Endothelial cell of umbilical vein (primary cell): ENCODE results near the gene TMEM183A. TPM values are rescaled to one million over a fixed set of nuclear protein-coding genes. Genes with fewer than 3 reads are reported as not detected.

ENCODE experiments used
- BruUV-seq: library from RNA; stranded (reverse); fragments of 400-500 nt; replicated peaks from 2 replicates; lab custom pipeline; 2021; lab: Mats Ljungman, UMichigan
- CTCF ChIA-PET: fragments of 300-600, 350-600 bp; sonication (Branson Sonifier 250); formaldehyde crosslinking; loops from one replicate; lab custom pipeline; 2021; ENCODE audit warnings: antibody characterized with exemption, inconsistent platforms; lab: Charles Lee
- POLR2A ChIA-PET: fragments of 300-600, 350-600 bp; sonication (Branson Sonifier 250); formaldehyde crosslinking; loops from one replicate; lab custom pipeline; 2021; ENCODE audit warnings: antibody characterized with exemption, inconsistent platforms; lab: Charles Lee
- DNase-seq: peaks from one replicate; pipeline ENCODE4 v3.0.0-alpha.2; 2011; ENCODE audit warnings: low read depth, low spot score
- FAIRE-seq: peaks from 2 replicates; lab custom pipeline; 2011; peaks lifted over from hg19 to GRCh38; lab: Jason Lieb, UNC
- H2AFZ ChIP-seq: 2 replicates; pipeline ENCODE4 v1.6.0; 2012; ENCODE audit warnings: low read depth, low read length, control low read depth, inconsistent platforms
- H3K27ac ChIP-seq: 2 replicates; pipeline ENCODE4 v1.5.1; 2011; ENCODE audit warnings: low read depth, mild to moderate bottlenecking, control low read depth, low read length, moderate library complexity; ENCODE audit not compliant: insufficient read depth
- H3K27me3 ChIP-seq, 2 experiments: 2 replicates each; pipeline versions ENCODE4 v1.6.0 to v1.6.1; 2011; ENCODE audit warnings: low read length in 2 of 2, mixed read lengths in 1 of 2; ENCODE audit not compliant: control insufficient read depth in 2 of 2, insufficient read depth in 2 of 2
- H3K36me3 ChIP-seq, 2 experiments: 2 replicates in 1 of 2; 3 replicates in 1 of 2; pipeline ENCODE4 v1.5.1; 2011; ENCODE audit warnings: low read length in 2 of 2, mild to moderate bottlenecking in 1 of 2, moderate library complexity in 1 of 2; ENCODE audit not compliant: control insufficient read depth in 2 of 2, insufficient read depth in 2 of 2; ENCODE audit errors: extremely low read depth in 1 of 2
- H3K4me1 ChIP-seq: 3 replicates; pipeline ENCODE4 v1.5.1; 2011; ENCODE audit warnings: mild to moderate bottlenecking, low read length; ENCODE audit not compliant: control insufficient read depth, insufficient read depth; ENCODE audit errors: extremely low read depth
- H3K4me2 ChIP-seq: 2 replicates; pipeline ENCODE4 v1.6.1; 2011; ENCODE audit warnings: low read length, control low read depth, mixed read lengths; ENCODE audit not compliant: insufficient read depth
- H3K4me3 ChIP-seq, 3 experiments: fragments of 200-600 bp in 1 of 3; sonication (generic), shearing (Covaris generic) in 1 of 3; replicated peaks in 1 of 3; 2 replicates each; pipeline ENCODE4 v1.5.1; 2011 to 2016; ENCODE audit warnings: control low read depth in 3 of 3, low read length in 3 of 3, mild to moderate bottlenecking in 2 of 3, inconsistent platforms in 1 of 3, low read depth in 1 of 3, moderate library complexity in 1 of 3; ENCODE audit not compliant: insufficient read depth in 1 of 3
- H3K79me2 ChIP-seq: 2 replicates; pipeline ENCODE4 v1.6.0; 2012; ENCODE audit warnings: low read length, inconsistent platforms; ENCODE audit not compliant: control insufficient read depth, insufficient read depth
- H3K9ac ChIP-seq: replicated peaks from 2 replicates; pipeline ENCODE3; 2011; ENCODE audit warnings: low read length, control low read depth; ENCODE audit not compliant: insufficient read depth; ENCODE audit errors: extremely low read depth
- H3K9me1 ChIP-seq: replicated peaks from 3 replicates; pipeline ENCODE4 v1.6.0; 2011; ENCODE audit warnings: mild to moderate bottlenecking, low read length; ENCODE audit not compliant: control insufficient read depth, insufficient read depth; ENCODE audit errors: extremely low read depth
- H3K9me3 ChIP-seq: replicated peaks from 2 replicates; pipeline ENCODE4 v1.5.1; 2012; ENCODE audit warnings: low read length, inconsistent platforms; ENCODE audit not compliant: control insufficient read depth, insufficient read depth
- H4K20me1 ChIP-seq: replicated peaks from 2 replicates; pipeline ENCODE3; 2011; ENCODE audit warnings: mild to moderate bottlenecking, low read length; ENCODE audit not compliant: control insufficient read depth, insufficient read depth; ENCODE audit errors: extremely low read depth
- CTCF ChIP-seq, 2 donors: IDR thresholded peaks; 1 replicate in 1 of 2; 2 replicates in 1 of 2; pipeline ENCODE4 v1.5.1; 2011; ENCODE audit warnings: low read length in 2 of 2, mild to moderate bottlenecking in 2 of 2, moderate library complexity in 2 of 2, control low read depth in 1 of 2, inconsistent platforms in 1 of 2, low read depth in 1 of 2; ENCODE audit not compliant: insufficient read depth in 1 of 2; ENCODE audit errors: extremely low read depth in 1 of 2
- MYC ChIP-seq: IDR thresholded peaks from one replicate; pipeline ENCODE4 v1.6.1; 2011; ENCODE audit warnings: mild to moderate bottlenecking, low read depth, low read length
- POLR2A ChIP-seq: IDR thresholded peaks from 2 replicates; pipeline ENCODE4 v1.6.1; 2012; ENCODE audit warnings: low read depth, mild to moderate bottlenecking, control low read depth, low read length
- POLR2AphosphoS5 ChIP-seq: IDR thresholded peaks from 2 replicates; pipeline ENCODE4 v1.6.1; 2012; ENCODE audit warnings: low read depth, mild to moderate bottlenecking, control low read depth, low read length, moderate library complexity; ENCODE audit not compliant: insufficient read depth
- dilution Hi-C: fragments of 300-500 bp; cut with MboI; formaldehyde crosslinking; loops from one replicate; pipeline ENCODE4 v1.15.0; 2019; ENCODE audit warnings: low sequenced_read_pairs; ENCODE audit not compliant: extremely low pct_ligation_motif_present
- intact Hi-C: fragments of 100-400 bp; cut with micrococcal nuclease; formaldehyde crosslinking; loops from one replicate; pipeline ENCODE4 v1.10.0; 2022
- polyA plus RNA-seq, 4 experiments: library from polyadenylated mRNA; depleted of rRNA in 3 of 4; stranded (reverse) in 3 of 4; unstranded in 1 of 4; fragments of >200 nt; gene quantifications; 2 replicates each; pipeline versions ENCODE4 v1.2.1 to v1.2.3, GENCODE V29; 2011 to 2012; ENCODE audit warnings: missing spikeins in 1 of 4
- total RNA-seq: library from RNA; stranded (reverse); gene quantifications from 2 replicates; pipeline ENCODE4 v1.2.3, GENCODE V29; 2021

The TMEM183A gene
- total and polyA plus RNA-seq, 2 donors (not counting 3 experiments of a cell fraction or from before 2014, with no cell fraction given) = 59.4 to 110 TPM

GRCh38 chr1:203039609-203040512 is 32.7 kb downstream of the TMEM183A start:
- ChIA-PET CTCF (interaction anchor here (0.7 to 7.3 kb wide), 43 partner anchors 11 to 401 kb away, joined by 3 to 363 read pairs (median 5); partner anchors contain the start of genes MYBPH, PPFIA4 and TMEM183A), POLR2A (interaction anchor here (1.0 kb wide), 1 partner anchor 176 kb away, joined by 3 read pairs; no protein-coding TSS in a partner anchor)
- H3K9me1 ChIP-seq = no peaks in the 10 kb centered on the region
- dilution Hi-C loops = no loop called here
- H3K9me3 ChIP-seq = no peaks in the 10 kb centered on the region
- H4K20me1 ChIP-seq = no peaks in the 10 kb centered on the region
- H3K4me1 ChIP-seq = no peaks in the 10 kb centered on the region
- TF ChIP-seq MYC = no peak
- peak in 1 of 2 donors; percentile 36 for TF ChIP-seq CTCF (IDR thresholded peaks at IDR 0.05; ENCODE audit: extremely low read depth in 1 of 2, insufficient read depth in 1 of 2, low read depth in 1 of 2, low read length in 2 of 2)
- no peak for TF ChIP-seq POLR2A
- TF ChIP-seq POLR2AphosphoS5 = no peak
- H3K9ac ChIP-seq = no peak overlapping the region
- no peak overlapping the region for H3K27ac ChIP-seq
- H2AFZ ChIP-seq = no peak overlapping the region
- no TSS peak for BruUV-seq
- DNase-seq = no peak
- H3K27me3 ChIP-seq = peaks cover 0 to 16% of the 10 kb centered on the region in 2 experiments
- no peaks in the 10 kb centered on the region for H3K36me3 ChIP-seq
- no peak overlapping the region for H3K4me3 ChIP-seq
- intact Hi-C loops = loop anchor here (1.0 to 10.0 kb wide), 5 partner anchors 77 to 285 kb away; no protein-coding TSS in a partner anchor
- no peaks in the 10 kb centered on the region for H3K79me2 ChIP-seq
- no peak overlapping the region for H3K4me2 ChIP-seq
- no peak for FAIRE-seq
